Measurements from ENCODE around the gene TEX55. TPM values are rescaled to one million over a fixed set of nuclear protein-coding genes. Genes with fewer than 3 reads are reported as not detected.
A peak's percentile ranks its signal among the peaks of the same experiment; 100 is the strongest.
"Not testable (repeated sequence)": the region's sequence is repeated elsewhere in the genome, so short reads cannot be mapped to it uniquely, and the experiment has no call there.

TEX55 gene
- total and polyA plus RNA-seq, 9 of the 15 experiments (the other 6 are each of a cell fraction or from before 2014, with no cell fraction given) = not detected

DNA sequence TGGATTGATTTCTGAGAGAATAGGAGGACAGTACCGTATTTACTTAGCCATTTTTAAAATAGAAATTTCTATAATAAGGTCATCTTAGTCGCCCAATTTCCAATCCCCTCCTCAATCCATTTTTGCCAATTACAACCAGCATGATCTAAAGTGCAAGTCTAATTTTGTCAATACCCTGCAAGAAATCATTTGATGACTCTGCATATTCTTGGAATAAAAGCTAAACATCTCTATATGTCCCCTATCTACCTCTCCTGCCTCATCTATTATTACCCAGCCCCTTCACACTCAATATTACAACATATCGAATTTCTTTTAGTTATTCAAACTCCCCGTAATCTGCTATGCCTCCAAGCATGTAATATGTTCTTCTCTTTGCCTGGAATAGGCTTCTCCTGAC, 41.9 kb upstream of the TEX55 start:
- Histone ChIP-seq H3K4me1 (replicated peaks in 1 of 2; ENCODE audit: control insufficient read depth in 2 of 2, insufficient read depth in 2 of 2, low read length in 2 of 2) (no peaks in the 10 kb centered on the region), H3K36me3 (ENCODE audit: control insufficient read depth, insufficient read depth, low read length) (no peaks in the 10 kb centered on the region), H3K9me3 (replicated peaks; ENCODE audit: control insufficient read depth, insufficient read depth, low read depth, low read length) (no peaks in the 10 kb centered on the region), H4K20me1 (replicated peaks; ENCODE audit: control insufficient read depth, insufficient read depth, low read length) (no peaks in the 10 kb centered on the region), H3K4me2 (ENCODE audit: insufficient read depth, low read length) (no peak overlapping the region), H3K9ac (ENCODE audit: insufficient read depth in 1 of 2, low read depth in 2 of 2, low read length in 2 of 2) (no peak overlapping the region), H3K9me1 (ENCODE audit: control insufficient read depth, insufficient read depth, low read length) (no peaks in the 10 kb centered on the region), H3K79me2 (ENCODE audit: control insufficient read depth, insufficient read depth, low read length) (no peaks in the 10 kb centered on the region), H3K27me3 (ENCODE audit: control insufficient read depth in 2 of 2, insufficient read depth in 2 of 2, low read length in 2 of 2) (no peaks in the 10 kb centered on the region), H3K27ac (ENCODE audit: extremely low read depth, low read depth, low read length) (no peak overlapping the region), H3K4me3 (no peak overlapping the region), H2AFZ (ENCODE audit: low read depth, low read length) (no peak overlapping the region)
- ATAC-seq = no peak
- DNase-seq (ENCODE audit: extremely low read depth in 1 of 4, low spot score in 3 of 4) = no peak
- BruUV-seq (replicated peaks) = no TSS peak
- POLR2A ChIA-PET = interaction anchor here (0.8 kb wide), 1 partner anchor 256 kb away, joined by 3 read pairs; no protein-coding TSS in a partner anchor
- in situ Hi-C loops (cut with MboI) (no loop called here), intact Hi-C loops (cut with micrococcal nuclease) (no loop called here)
- no peak for FAIRE-seq
- CTCF ChIA-PET (ENCODE audit: low intra/inter-chr PET ratio) = no interaction called here
- 4% methylated on average over 4 of the region's 4 CpGs for WGBS (ENCODE audit: insufficient coverage, low coverage, missing lambda C conversion rate)
- TF ChIP-seq MAFG (tag; conservative IDR thresholded peaks at IDR 0.05) = peak; percentile 43; the same call in 1 of the 2 replicates
- TF ChIP-seq C11orf30 (IDR thresholded peaks at IDR 0.05; ENCODE audit: low read depth) = peak; percentile 26; the same call in 1 of the 2 replicates
- peak; percentile 11; the same call in 1 of the 2 replicates for TF ChIP-seq MAFK (IDR thresholded peaks at IDR 0.05; ENCODE audit: low read length)
- TF ChIP-seq ZNF316 (IDR thresholded peaks at IDR 0.05) = peak; percentile 64
- no peak for TF ChIP-seq SMC3 (conservative IDR thresholded peaks at IDR 0.05; ENCODE audit: insufficient read depth, low read depth, low read length)
- no peak for TF ChIP-seq ZNF140 (CRISPR knock-in tag; IDR thresholded peaks at IDR 0.05)

- H3K9ac ChIP-seq (ENCODE audit: insufficient read depth in 1 of 2, low read depth in 2 of 2, low read length in 2 of 2); H3K4me3 ChIP-seq; H3K79me2 ChIP-seq (ENCODE audit: control insufficient read depth, insufficient read depth, low read length); H3K9me1 ChIP-seq (ENCODE audit: control insufficient read depth, insufficient read depth, low read length); ATAC-seq; DNase-seq (ENCODE audit: extremely low read depth in 1 of 4, low spot score in 3 of 4); FAIRE-seq; BruUV-seq (replicated peaks); POLR2A ChIA-PET; H3K27me3 ChIP-seq (ENCODE audit: control insufficient read depth in 2 of 2, insufficient read depth in 2 of 2, low read length in 2 of 2); H4K20me1 ChIP-seq (replicated peaks; ENCODE audit: control insufficient read depth, insufficient read depth, low read length); H3K27ac ChIP-seq (ENCODE audit: extremely low read depth, low read depth, low read length); in situ Hi-C loops (cut with MboI); H3K9me3 ChIP-seq (replicated peaks; ENCODE audit: control insufficient read depth, insufficient read depth, low read depth, low read length); H3K4me2 ChIP-seq (ENCODE audit: insufficient read depth, low read length); H3K4me1 ChIP-seq (replicated peaks in 1 of 2; ENCODE audit: control insufficient read depth in 2 of 2, insufficient read depth in 2 of 2, low read length in 2 of 2); H2AFZ ChIP-seq (ENCODE audit: low read depth, low read length); intact Hi-C loops (cut with micrococcal nuclease); H3K36me3 ChIP-seq (ENCODE audit: control insufficient read depth, insufficient read depth, low read length); CTCF ChIA-PET (ENCODE audit: low intra/inter-chr PET ratio): not testable (repeated sequence)
- 5% methylated on average over 3 of the region's 3 CpGs for WGBS (ENCODE audit: insufficient coverage, low coverage, missing lambda C conversion rate)
These were observed 27.6 kb upstream of the TEX55 start for GRCh38 chr3:119118330-119118729.
